OCI-LY7 (cell line): Measurements from ENCODE around the gene AP5S1. TPM values are rescaled to one million over a fixed set of nuclear protein-coding genes. Genes with fewer than 3 reads are reported as not detected.
"Not testable (repeated sequence)": the region's sequence is repeated elsewhere in the genome, so short reads cannot be mapped to it uniquely, and the experiment has no call there.

Experiments used
- BruUV-seq: library from RNA; stranded (reverse); fragments of 400-500 nt; replicated peaks from 2 replicates; lab custom pipeline; 2021; lab: Mats Ljungman, UMichigan
- CTCF ChIA-PET: fragments of 300-600 bp; sonication (Branson Sonifier 250); formaldehyde crosslinking; loops from one replicate; lab custom pipeline; 2022; ENCODE audit warnings: antibody characterized with exemption; ENCODE audit not compliant: unreplicated experiment; lab: Charles Lee
- POLR2A ChIA-PET: fragments of 300-600 bp; sonication (Branson Sonifier 250); formaldehyde crosslinking; loops from one replicate; lab custom pipeline; 2022; ENCODE audit warnings: antibody characterized with exemption; lab: Charles Lee
- DNase-seq: peaks from one replicate; pipeline ENCODE4 v3.0.0-alpha.2; 2015; ENCODE audit warnings: low spot score
- H2AFZ ChIP-seq: fragments of 200-600 bp; sonication (generic), shearing (Covaris generic); 2 replicates; pipeline ENCODE4 v1.6.1; 2014; ENCODE audit warnings: mild to moderate bottlenecking, antibody characterized with exemption, low read length, moderate library complexity
- H3K27ac ChIP-seq: fragments of 200-600 bp; sonication (generic); 2 replicates; pipeline ENCODE4 v1.5.1; 2014; ENCODE audit warnings: mixed run types, low read depth, mild to moderate bottlenecking, moderate library complexity, low read length, inconsistent platforms; ENCODE audit not compliant: poor library complexity, severe bottlenecking
- H3K36me3 ChIP-seq: fragments of 200-600 bp; sonication (generic); 2 replicates; pipeline ENCODE4 v1.6.1; 2014; ENCODE audit warnings: mild to moderate bottlenecking, antibody characterized with exemption, low read length, moderate library complexity, mixed read lengths; ENCODE audit not compliant: insufficient read depth
- H3K4me1 ChIP-seq: fragments of 200-600 bp; sonication (generic); 2 replicates; pipeline ENCODE4 v1.5.1; 2014; ENCODE audit warnings: mild to moderate bottlenecking, low read length; ENCODE audit not compliant: insufficient read depth, poor library complexity, severe bottlenecking
- H3K4me2 ChIP-seq: fragments of 200-600 bp; sonication (generic); 2 replicates; pipeline ENCODE4 v1.6.1; 2014; ENCODE audit warnings: mild to moderate bottlenecking, low read length
- H3K4me3 ChIP-seq: fragments of 200-600 bp; sonication (generic); 2 replicates; pipeline ENCODE4 v1.5.1; 2014; ENCODE audit warnings: mild to moderate bottlenecking, low read depth, low read length; ENCODE audit not compliant: poor library complexity, severe bottlenecking
- H3K79me2 ChIP-seq: fragments of 200-600 bp; sonication (generic); 2 replicates; pipeline ENCODE4 v1.6.1; 2016; ENCODE audit warnings: low read depth, mild to moderate bottlenecking, low read length, moderate library complexity, mixed read lengths; ENCODE audit not compliant: insufficient read depth
- H3K9me2 ChIP-seq: fragments of 200-600 bp; sonication (generic); 2 replicates; pipeline ENCODE4 v1.6.1; 2016; ENCODE audit warnings: mild to moderate bottlenecking, low read length, mixed read lengths; ENCODE audit not compliant: insufficient read depth
- H3K9me3 ChIP-seq: fragments of 200-600 bp; sonication (generic); 2 replicates; pipeline ENCODE4 v1.6.1; 2014; ENCODE audit warnings: mild to moderate bottlenecking, mixed run types, low read length, mixed read lengths
- H4K20me1 ChIP-seq: fragments of 200-600 bp; sonication (generic); 2 replicates; pipeline ENCODE4 v1.6.1; 2014; ENCODE audit warnings: mild to moderate bottlenecking, antibody characterized with exemption, low read length, moderate library complexity, mixed read lengths; ENCODE audit not compliant: insufficient read depth
- EZH2phosphoT487 ChIP-seq: fragments of 200-600 bp; sonication (generic); IDR thresholded peaks from 2 replicates; pipeline ENCODE4 v1.6.1; 2018; ENCODE audit warnings: low read depth, borderline replicate concordance, mild to moderate bottlenecking, mixed run types, antibody characterized with exemption, low read length, moderate library complexity, mixed read lengths
- intact Hi-C: fragments of 100-400 bp; cut with micrococcal nuclease; formaldehyde crosslinking; loops from one replicate; pipeline ENCODE4 v1.10.0; 2022; ENCODE audit not compliant: unreplicated experiment
- total RNA-seq, 2 experiments: library from RNA; depleted of rRNA in 1 of 2; stranded (reverse); fragments of >200 nt in 1 of 2; shearing (Covaris generic) in 1 of 2; gene quantifications; 2 replicates each; pipeline ENCODE4 v1.2.3, GENCODE V29; 2014 to 2022
- TF ChIP-seq, protein P1 (sequence below): fragments of 200-600 bp; sonication (generic); conservative IDR thresholded peaks from 2 replicates; pipeline ENCODE4 v1.5.1; 2014; ENCODE audit warnings: mild to moderate bottlenecking, antibody characterized with exemption, low read length, moderate library complexity, mixed read lengths

AP5S1 gene
- total RNA-seq, 2 experiments from 2014 or later = 9.8 to 12.1 TPM

DNA sequence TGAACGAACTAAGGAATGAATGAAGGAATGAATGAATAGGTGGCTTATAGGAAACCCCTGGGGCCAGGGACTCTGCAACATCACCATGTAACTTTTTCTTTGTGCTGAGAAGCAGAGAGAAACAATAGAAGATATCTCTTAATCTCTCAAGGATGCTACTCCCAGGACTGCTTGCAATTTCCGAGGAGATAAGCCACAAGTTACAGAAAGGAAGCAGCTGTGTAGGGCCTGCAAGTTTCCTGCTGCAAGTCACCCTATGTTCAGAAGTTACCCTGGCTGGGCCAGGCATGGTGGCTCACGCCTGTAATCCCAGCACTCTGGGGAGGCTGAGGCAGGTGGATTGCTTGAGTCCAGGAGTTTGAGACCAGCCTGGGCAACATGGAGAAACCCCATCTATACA, 19.0 kb downstream of the AP5S1 start:
- Histone ChIP-seq H2AFZ (no peak overlapping the region), H3K4me2 (no peak overlapping the region), H3K9me3 (no peaks in the 10 kb centered on the region), H3K36me3 (no peaks in the 10 kb centered on the region), H3K79me2 (no peaks in the 10 kb centered on the region), H3K4me3 (no peak overlapping the region), H3K4me1 (no peaks in the 10 kb centered on the region), H4K20me1 (no peaks in the 10 kb centered on the region), H3K27ac (no peak overlapping the region), H3K9me2 (no peaks in the 10 kb centered on the region)
- intact Hi-C loops = no loop called here
- no peak for DNase-seq
- POLR2A ChIA-PET = interaction anchor here (0.6 kb wide), 2 partner anchors 43 to 263 kb away, joined by 4 to 7 read pairs; partner anchors contain the start of gene CDC25B
- no peak for TF ChIP-seq EZH2phosphoT487
- TF ChIP-seq, protein P1, sequence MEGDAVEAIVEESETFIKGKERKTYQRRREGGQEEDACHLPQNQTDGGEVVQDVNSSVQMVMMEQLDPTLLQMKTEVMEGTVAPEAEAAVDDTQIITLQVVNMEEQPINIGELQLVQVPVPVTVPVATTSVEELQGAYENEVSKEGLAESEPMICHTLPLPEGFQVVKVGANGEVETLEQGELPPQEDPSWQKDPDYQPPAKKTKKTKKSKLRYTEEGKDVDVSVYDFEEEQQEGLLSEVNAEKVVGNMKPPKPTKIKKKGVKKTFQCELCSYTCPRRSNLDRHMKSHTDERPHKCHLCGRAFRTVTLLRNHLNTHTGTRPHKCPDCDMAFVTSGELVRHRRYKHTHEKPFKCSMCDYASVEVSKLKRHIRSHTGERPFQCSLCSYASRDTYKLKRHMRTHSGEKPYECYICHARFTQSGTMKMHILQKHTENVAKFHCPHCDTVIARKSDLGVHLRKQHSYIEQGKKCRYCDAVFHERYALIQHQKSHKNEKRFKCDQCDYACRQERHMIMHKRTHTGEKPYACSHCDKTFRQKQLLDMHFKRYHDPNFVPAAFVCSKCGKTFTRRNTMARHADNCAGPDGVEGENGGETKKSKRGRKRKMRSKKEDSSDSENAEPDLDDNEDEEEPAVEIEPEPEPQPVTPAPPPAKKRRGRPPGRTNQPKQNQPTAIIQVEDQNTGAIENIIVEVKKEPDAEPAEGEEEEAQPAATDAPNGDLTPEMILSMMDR = no peak
- CTCF ChIA-PET = no interaction called here
- BruUV-seq = no TSS peak

DNA sequence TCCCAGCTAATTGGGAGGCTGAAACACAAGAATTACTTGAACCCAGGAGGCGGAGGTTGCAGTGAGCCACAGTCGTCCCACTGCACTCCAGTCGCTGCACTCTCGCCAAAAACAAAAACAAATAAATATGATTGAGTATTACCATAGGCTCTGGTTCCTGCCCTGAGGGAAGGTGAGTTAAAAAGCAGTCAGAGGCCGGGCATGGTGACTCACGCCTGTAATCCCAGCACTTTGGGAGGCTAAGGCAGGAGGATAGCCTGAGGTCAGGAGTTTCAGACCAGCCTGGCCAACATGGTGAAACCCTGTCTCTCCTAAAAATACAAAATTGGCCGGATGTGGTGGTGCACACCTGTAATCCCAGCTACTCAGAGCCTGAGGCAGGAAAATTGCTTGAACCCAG, 19.9 kb downstream of the AP5S1 start:
- H3K4me2 ChIP-seq = not testable (repeated sequence)

GRCh38 chr20:3842348-3842930, 22.1 kb downstream of the AP5S1 start:
- Histone ChIP-seq H3K4me2 (no peak overlapping the region), H4K20me1 (no peaks in the 10 kb centered on the region), H3K36me3 (no peaks in the 10 kb centered on the region), H3K79me2 (peaks cover 2% of the 10 kb centered on the region; the same call in 1 of the 2 replicates), H3K27ac (no peak overlapping the region), H2AFZ (no peak overlapping the region), H3K4me1 (peaks cover 9% of the 10 kb centered on the region), H3K9me2 (no peaks in the 10 kb centered on the region), H3K4me3 (no peak overlapping the region), H3K9me3 (no peaks in the 10 kb centered on the region)
- TF ChIP-seq, protein P1 = no peak
- intact Hi-C loops = no loop called here
- BruUV-seq = no TSS peak
- no peak for DNase-seq
- POLR2A ChIA-PET = interaction anchor here (0.6 kb wide), 1 partner anchor 50 kb away, joined by 3 read pairs; no protein-coding TSS in a partner anchor
- CTCF ChIA-PET = no interaction called here

More for the DNA sequence above, 19.9 kb downstream of the AP5S1 start:
- H3K9me3 ChIP-seq, BruUV-seq, H4K20me1 ChIP-seq, H3K9me2 ChIP-seq, H3K4me3 ChIP-seq, H3K79me2 ChIP-seq, DNase-seq, intact Hi-C loops, H3K27ac ChIP-seq, H3K4me1 ChIP-seq, H3K36me3 ChIP-seq, H2AFZ ChIP-seq, CTCF ChIA-PET: not testable (repeated sequence)
- POLR2A ChIA-PET = interaction anchor here (0.6 kb wide), 1 partner anchor 25 kb away, joined by 4 read pairs; no protein-coding TSS in a partner anchor
